Panc1 (cell line): Measurements from ENCODE around the gene RIPOR2. TPM values are rescaled to one million over a fixed set of nuclear protein-coding genes. Genes with fewer than 3 reads are reported as not detected.

ENCODE experiments used
- ATAC-seq: fragments of 200-7000 bp; cut with Tn5 transposase; 2 replicates; pipeline ENCODE4 v1.9.1; 2020; ENCODE audit warnings: mild to moderate bottlenecking, moderate library complexity
- BruUV-seq: library from RNA; stranded (reverse); fragments of 400-500 nt; replicated peaks from 2 replicates; lab custom pipeline; 2021; lab: Mats Ljungman, UMichigan
- CTCF ChIA-PET: fragments of 300-600 bp; sonication (Branson Sonifier 250); formaldehyde crosslinking; loops from one replicate; lab custom pipeline; 2022; ENCODE audit warnings: antibody characterized with exemption; lab: Charles Lee
- POLR2A ChIA-PET: fragments of 300-600 bp; sonication (Branson Sonifier 250); formaldehyde crosslinking; loops from one replicate; lab custom pipeline; 2022; ENCODE audit warnings: antibody characterized with exemption; lab: Charles Lee
- DNase-seq: peaks from one replicate; pipeline ENCODE4 v3.0.0-alpha.2; 2010; ENCODE audit warnings: low read depth, low spot score
- H3K27ac ChIP-seq: 2 replicates; pipeline ENCODE4 v1.5.1; 2011; ENCODE audit warnings: mild to moderate bottlenecking, low read length, inconsistent platforms
- H3K27me3 ChIP-seq: fragments of 200-500 bp; sonication (Bioruptor generic); 2 replicates; pipeline ENCODE4 v1.6.0; 2014; ENCODE audit warnings: low read length, inconsistent platforms; ENCODE audit not compliant: control insufficient read depth, insufficient read depth
- H3K36me3 ChIP-seq: fragments of 200-500 bp; sonication (Bioruptor generic); 2 replicates; pipeline ENCODE4 v1.5.1; 2014; ENCODE audit warnings: inconsistent platforms, mild to moderate bottlenecking, low read length, moderate library complexity; ENCODE audit not compliant: control insufficient read depth, insufficient read depth
- H3K4me1 ChIP-seq: 2 replicates; pipeline ENCODE4 v1.5.1; 2011; ENCODE audit warnings: inconsistent platforms, mild to moderate bottlenecking, low read length, moderate library complexity; ENCODE audit not compliant: control insufficient read depth, insufficient read depth
- H3K4me3 ChIP-seq, 2 experiments: 2 replicates each; pipeline ENCODE4 v1.5.1; 2011 to 2012; ENCODE audit warnings: low read depth in 2 of 2, low read length in 2 of 2, mild to moderate bottlenecking in 2 of 2, inconsistent platforms in 1 of 2, moderate library complexity in 1 of 2
- H3K9me3 ChIP-seq: fragments of 200-500 bp; sonication (Bioruptor generic); 2 replicates; pipeline ENCODE4 v1.5.1; 2014; ENCODE audit warnings: low read depth, mild to moderate bottlenecking, inconsistent platforms, low read length, moderate library complexity; ENCODE audit not compliant: control insufficient read depth, insufficient read depth
- CTCF ChIP-seq: fragments of 450-650 bp; IDR thresholded peaks from 2 replicates; pipeline ENCODE4 v1.5.1; 2017; ENCODE audit warnings: mild to moderate bottlenecking
- POLR2AphosphoS5 ChIP-seq: IDR thresholded peaks from 2 replicates; pipeline ENCODE4 v1.6.1; 2012; ENCODE audit warnings: mild to moderate bottlenecking, low read depth, low read length, moderate library complexity
- REST ChIP-seq, 2 experiments: IDR thresholded peaks; 2 replicates each; pipeline ENCODE4 v1.6.1; 2011 to 2012; ENCODE audit warnings: low read depth in 2 of 2, control low read depth in 1 of 2, low read length in 1 of 2, mild to moderate bottlenecking in 1 of 2, moderate library complexity in 1 of 2; ENCODE audit not compliant: insufficient read depth in 1 of 2
- SIN3A ChIP-seq: IDR thresholded peaks from 2 replicates; pipeline ENCODE4 v1.6.1; 2012; ENCODE audit warnings: low read depth, mild to moderate bottlenecking, low read length, moderate library complexity, borderline replicate concordance; ENCODE audit not compliant: insufficient read depth
- TCF7L2 ChIP-seq: IDR thresholded peaks from 2 replicates; pipeline ENCODE4 v1.6.1; 2011; ENCODE audit warnings: mild to moderate bottlenecking, low read depth, low read length, inconsistent platforms
- in situ Hi-C: cut with HindIII; loops from 2 replicates; pipeline ENCODE4 v1.10.0; 2016; ENCODE audit warnings: low sequenced_read_pairs, low pct_unique_long_range_greater_than_20kb
- intact Hi-C: fragments of 100-400 bp; cut with micrococcal nuclease; formaldehyde crosslinking; loops from one replicate; pipeline ENCODE4 v1.10.0; 2022; ENCODE audit not compliant: unreplicated experiment
- total RNA-seq: library from RNA; stranded (reverse); gene quantifications from one replicate; pipeline ENCODE4 v1.2.1, GENCODE V29; 2021; ENCODE audit not compliant: unreplicated experiment

The RIPOR2 gene
- total RNA-seq, 1 experiment from 2014 or later, result 0.54 TPM

DNA sequence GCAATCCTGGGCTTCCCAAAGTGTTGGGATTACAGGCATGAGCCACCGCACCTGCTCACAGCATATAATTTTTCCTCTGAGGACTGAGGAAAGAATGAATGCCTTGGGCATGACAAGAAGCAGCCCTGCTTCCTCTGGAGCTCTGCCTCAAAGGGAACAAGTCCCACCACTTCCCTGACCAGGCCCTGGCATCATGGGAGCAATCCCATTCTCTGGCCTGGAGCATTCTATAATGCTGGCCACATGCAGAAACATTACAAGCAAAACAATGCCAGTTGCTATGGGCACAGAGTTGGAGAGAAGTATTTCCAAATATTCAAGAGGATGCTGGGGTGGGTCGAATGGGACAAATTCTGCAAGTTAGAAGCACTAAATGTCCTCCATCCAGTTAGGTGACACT is 95.6 kb downstream of the RIPOR2 start:
- ChIA-PET POLR2A (no interaction called here), CTCF (no interaction called here)
- DNase-seq, result no peak
- intact Hi-C loops (no loop called here), in situ Hi-C loops (no loop called here)
- no TSS peak for BruUV-seq
- H3K27ac ChIP-seq, result no peak overlapping the region
- H3K9me3 ChIP-seq, result no peaks in the 10 kb centered on the region
- TF ChIP-seq POLR2AphosphoS5 (no peak), TCF7L2 (no peak), SIN3A (no peak), CTCF (no peak), REST (IDR thresholded peaks at IDR 0.05; ENCODE audit: insufficient read depth in 1 of 2, low read depth in 2 of 2, low read length in 1 of 2) (no peak)
- no peak for ATAC-seq
- no peaks in the 10 kb centered on the region for H3K4me1 ChIP-seq
- H3K4me3 ChIP-seq, result no peak overlapping the region
- H3K27me3 ChIP-seq, result peaks cover 13% of the 10 kb centered on the region
- no peaks in the 10 kb centered on the region for H3K36me3 ChIP-seq

DNA sequence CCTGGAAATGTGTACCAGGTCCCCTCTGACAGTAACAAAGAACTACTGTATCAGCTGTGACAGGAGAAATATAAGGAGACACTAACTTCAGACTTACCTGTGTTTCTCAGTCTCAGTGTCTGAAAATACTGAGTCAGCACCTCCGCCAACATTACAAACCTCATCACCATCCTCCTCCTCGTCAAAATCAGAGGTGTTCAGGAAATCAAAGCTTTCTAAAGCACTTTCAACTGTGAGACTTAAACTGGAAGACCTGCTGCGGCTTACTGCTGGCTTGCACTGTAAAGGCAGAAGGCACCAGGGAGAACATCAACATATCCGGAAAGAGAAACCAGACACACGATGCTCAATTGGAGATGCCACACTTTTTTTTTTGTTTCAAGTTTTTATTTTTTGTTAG is 96.8 kb downstream of the RIPOR2 start:
- ChIA-PET POLR2A (no interaction called here), CTCF (no interaction called here)
- no TSS peak for BruUV-seq
- intact Hi-C loops, result no loop called here
- H3K27me3 ChIP-seq, result peaks cover 10% of the 10 kb centered on the region
- ATAC-seq (no peak), DNase-seq (no peak)
- H3K36me3 ChIP-seq, result no peaks in the 10 kb centered on the region
- no peak overlapping the region for H3K27ac ChIP-seq
- no peak for TF ChIP-seq TCF7L2
- TF ChIP-seq POLR2AphosphoS5, result no peak
- no peak for TF ChIP-seq SIN3A
- no peak for TF ChIP-seq CTCF
- TF ChIP-seq REST (IDR thresholded peaks at IDR 0.05; ENCODE audit: insufficient read depth in 1 of 2, low read depth in 2 of 2, low read length in 1 of 2), result no peak
- H3K4me3 ChIP-seq, result no peak overlapping the region
- no peaks in the 10 kb centered on the region for H3K4me1 ChIP-seq
- no peaks in the 10 kb centered on the region for H3K9me3 ChIP-seq
- in situ Hi-C loops, result no loop called here
